GM12878 (cell line): ENCODE data around the gene MAFG. TPM values are rescaled to one million over a fixed set of nuclear protein-coding genes. Genes with fewer than 3 reads are reported as not detected.

Experiments used
- ATAC-seq: fragments of 200-7000 bp; cut with Tn5 transposase; 3 replicates; pipeline ENCODE4 v1.9.1; 2020; ENCODE audit warnings: mild to moderate bottlenecking, moderate library complexity
- BruUV-seq: library from RNA; stranded (reverse); fragments of 400-500 nt; replicated peaks from 2 replicates; lab custom pipeline; 2021; lab: Mats Ljungman, UMichigan
- CTCF ChIA-PET: fragments of 300-600 bp; sonication (Branson Sonifier 250); formaldehyde crosslinking; extraction: SDS; loops from one replicate; lab custom pipeline; 2021; ENCODE audit warnings: inconsistent platforms; lab: Yijun Ruan, JAX
- POLR2A ChIA-PET: fragments of 350-600 bp; formaldehyde crosslinking; extraction: SDS; loops from one replicate; lab custom pipeline; 2021; ENCODE audit warnings: inconsistent platforms; lab: Charles Lee
- RAD21 ChIA-PET: fragments of 300-600 bp; sonication (Branson Sonifier 250); formaldehyde crosslinking; loops from one replicate; lab custom pipeline; 2023; ENCODE audit warnings: antibody characterized with exemption; ENCODE audit not compliant: unreplicated experiment; lab: Charles Lee
- SMC1A ChIA-PET: fragments of 300-600 bp; sonication (Branson Sonifier 250); formaldehyde crosslinking; loops from one replicate; lab custom pipeline; 2023; ENCODE audit not compliant: unreplicated experiment, uncharacterized antibody; lab: Charles Lee
- DNase-seq: peaks from one replicate; pipeline ENCODE4 v3.0.0-alpha.2; 2011; ENCODE audit warnings: low read depth, low spot score
- FAIRE-seq: peaks from 3 replicates; lab custom pipeline; 2011; peaks lifted over from hg19 to GRCh38; lab: Jason Lieb, UNC
- H2AFZ ChIP-seq: 2 replicates; pipeline ENCODE4 v1.6.0; 2011; ENCODE audit warnings: low read depth, low read length, control low read depth; ENCODE audit not compliant: control insufficient read depth
- H3K27ac ChIP-seq: 2 replicates; pipeline ENCODE4 v1.5.1; 2011; ENCODE audit warnings: control low read depth; ENCODE audit not compliant: control insufficient read depth, insufficient read depth
- H3K27me3 ChIP-seq, 2 experiments: replicated peaks in 1 of 2; 2 replicates each; pipeline versions ENCODE4 v1.6.0 to v1.6.1; 2011; ENCODE audit warnings: low read length in 1 of 2; ENCODE audit not compliant: control insufficient read depth in 2 of 2, insufficient read depth in 2 of 2
- H3K36me3 ChIP-seq, 2 experiments: 2 replicates each; pipeline ENCODE4 v1.5.1; 2011; ENCODE audit warnings: low read length in 1 of 2; ENCODE audit not compliant: control insufficient read depth in 2 of 2, insufficient read depth in 2 of 2
- H3K4me1 ChIP-seq: 2 replicates; pipeline ENCODE4 v1.6.1; 2011; ENCODE audit warnings: mild to moderate bottlenecking, low read length, moderate library complexity, mixed read lengths; ENCODE audit not compliant: control insufficient read depth, insufficient read depth
- H3K4me2 ChIP-seq: 2 replicates; pipeline ENCODE4 v1.6.0; 2011; ENCODE audit warnings: control low read depth; ENCODE audit not compliant: control insufficient read depth, insufficient read depth
- H3K4me3 ChIP-seq: fragments of 200-600 bp; sonication (generic); 2 replicates; pipeline ENCODE4 v1.5.1; 2016
- H3K79me2 ChIP-seq: 2 replicates; pipeline ENCODE4 v1.6.0; 2011; ENCODE audit warnings: low read length; ENCODE audit not compliant: control insufficient read depth, insufficient read depth
- H3K9ac ChIP-seq: 2 replicates; pipeline ENCODE4 v1.8.0; 2011; ENCODE audit warnings: low read length, control low read depth, mixed read lengths; ENCODE audit not compliant: control insufficient read depth, insufficient read depth
- H3K9me3 ChIP-seq: replicated peaks from 3 replicates; pipeline ENCODE4 v1.5.1; 2011; ENCODE audit warnings: mild to moderate bottlenecking, low read length; ENCODE audit not compliant: control insufficient read depth, insufficient read depth
- H4K20me1 ChIP-seq: 2 replicates; pipeline ENCODE4 v1.6.0; 2011; ENCODE audit not compliant: control insufficient read depth, insufficient read depth
- EGR1 ChIP-seq, 2 experiments: IDR thresholded peaks; 1 replicate in 1 of 2; 2 replicates in 1 of 2; pipeline ENCODE4 v1.6.1; 2011 to 2012; ENCODE audit warnings: low read depth in 2 of 2, low read length in 2 of 2, borderline replicate concordance in 1 of 2, mild to moderate bottlenecking in 1 of 2, moderate library complexity in 1 of 2
- MYB ChIP-seq: fragments of 150-350 bp; IDR thresholded peaks from 2 replicates; pipeline ENCODE4 v1.6.1; 2014; ENCODE audit warnings: mild to moderate bottlenecking, low read depth, low read length, borderline replicate concordance
- NR2C2 ChIP-seq: IDR thresholded peaks from 2 replicates; pipeline ENCODE4 v1.6.1; 2011; ENCODE audit warnings: borderline replicate concordance, low read depth; ENCODE audit not compliant: control insufficient read depth, insufficient read length
- PAX5 ChIP-seq: IDR thresholded peaks from 2 replicates; pipeline ENCODE4 v1.6.1; 2011; ENCODE audit warnings: low read depth, low read length, borderline replicate concordance
- PML ChIP-seq: IDR thresholded peaks from 2 replicates; pipeline ENCODE4 v1.6.1; 2012; ENCODE audit warnings: low read length, inconsistent platforms
- SUPT20H ChIP-seq: IDR thresholded peaks from 2 replicates; pipeline ENCODE4 v1.6.1; 2011; ENCODE audit warnings: low read depth, mild to moderate bottlenecking, low read length, moderate library complexity, borderline replicate concordance; ENCODE audit not compliant: control insufficient read depth
- TAF1 ChIP-seq: IDR thresholded peaks from 2 replicates; pipeline ENCODE4 v1.6.1; 2011; ENCODE audit warnings: mild to moderate bottlenecking, low read depth, low read length, borderline replicate concordance
- TARDBP ChIP-seq: IDR thresholded peaks from 2 replicates; pipeline ENCODE4 v1.6.1; 2016; ENCODE audit warnings: borderline replicate concordance
- WGBS: methylation state at CpG from one replicate; pipeline ENCODE4 v1.1.6; 2016; ENCODE audit warnings: low lambda C conversion rate; ENCODE audit not compliant: insufficient replicate concordance, insufficient coverage; ENCODE audit errors: missing lambda C conversion rate; 5-methylcytosine and 5-hydroxymethylcytosine counted together
- in situ Hi-C: fragments of 300-500 bp; cut with MboI; formaldehyde crosslinking; loops from 9 replicates; pipeline ENCODE4 v1.14.3; 2018; ENCODE audit warnings: mixed read lengths
- intact Hi-C: fragments of 100-400 bp; cut with micrococcal nuclease; formaldehyde crosslinking; loops from one replicate; pipeline ENCODE4 v1.14.2; 2022; ENCODE audit not compliant: unreplicated experiment
- polyA plus RNA-seq, 11 experiments: library from polyadenylated mRNA; depleted of rRNA in 4 of 11; unstranded in 6 of 11; stranded (reverse) in 5 of 11; fragments of >200 nt; fragmentation: Nextera tagmentation in 4 of 11; fragmentation: Illumina TruSeq in 1 of 11; extraction: Ambion mirVana in 4 of 11; extraction: Trizol in 1 of 11; gene quantifications; 1 replicate in 1 of 11; 2 replicates in 10 of 11; pipeline versions ENCODE4 v1.2.1 to v1.2.3, GENCODE V29; 2011 to 2016; ENCODE audit warnings: inconsistent platforms in 2 of 11, missing spikeins in 2 of 11, low read depth in 1 of 11
- total RNA-seq, 4 experiments: library from RNA; depleted of rRNA in 3 of 4; stranded (reverse); fragments of >200 nt in 3 of 4; fragmentation: Illumina TruSeq in 1 of 4; extraction: Trizol in 1 of 4; gene quantifications; 2 replicates each; pipeline versions ENCODE4 v1.2.1 to v1.2.3, GENCODE V29; 2013 to 2021
- TF ChIP-seq, protein P1 (sequence below): IDR thresholded peaks from 2 replicates; pipeline ENCODE4 v1.6.1; 2012; ENCODE audit warnings: mild to moderate bottlenecking, low read depth, low read length
- TF ChIP-seq, protein P2 (sequence below): fragments of 450-650 bp; formaldehyde crosslinking; IDR thresholded peaks from 2 replicates; pipeline ENCODE4 v1.4.0; 2022; ENCODE audit warnings: mild to moderate bottlenecking, moderate library complexity

The MAFG gene
- total and polyA plus RNA-seq, 10 of the 15 experiments (the other 5 are each of a cell fraction or from before 2014, with no cell fraction given): 0.48 to 20.1 (median 7.6) TPM

DNA sequence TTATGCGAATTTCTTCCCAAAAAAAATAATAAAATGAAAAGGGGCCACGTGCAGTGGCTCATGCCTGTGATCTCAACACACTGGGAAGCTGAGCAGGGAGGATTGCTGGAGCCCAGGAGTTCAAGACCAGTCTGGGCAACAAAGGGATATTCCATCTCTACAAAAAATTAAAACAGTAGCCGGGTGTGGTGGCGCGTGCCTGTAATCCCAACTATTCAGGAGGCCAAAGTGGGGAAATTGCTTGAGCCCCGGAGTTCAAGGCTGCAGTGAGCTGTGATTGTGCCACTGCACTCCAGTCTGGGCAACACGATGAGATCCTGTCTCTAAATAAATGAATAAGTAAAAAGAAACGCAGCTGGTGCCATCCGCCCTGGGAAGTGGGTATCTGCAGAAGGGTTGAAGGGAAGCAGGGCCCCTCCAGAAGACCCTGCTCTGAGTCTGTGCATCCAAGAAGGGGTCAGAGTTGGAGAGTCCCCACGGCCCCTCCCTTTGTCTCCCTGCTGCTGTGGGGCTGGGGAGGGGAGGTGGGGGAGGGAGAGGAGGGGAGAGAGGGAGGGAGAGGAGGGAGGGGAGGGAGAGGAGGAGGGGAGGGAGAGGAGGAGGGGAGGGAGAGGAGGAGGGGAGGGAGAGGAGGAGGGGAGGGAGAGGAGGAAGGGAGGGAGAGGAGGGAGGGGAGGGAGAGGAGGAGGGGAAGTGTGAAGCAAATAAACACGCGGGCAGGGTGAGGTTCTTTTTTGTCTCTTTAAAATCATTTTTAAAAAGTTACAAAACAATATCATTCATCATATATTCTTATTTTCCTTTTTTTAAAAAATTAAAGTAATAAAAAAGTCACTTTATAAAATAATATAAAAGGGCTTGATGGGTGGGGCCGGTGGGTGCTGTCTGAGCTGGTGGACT, 24.5 kb upstream of the MAFG start:
- Histone ChIP-seq H3K27me3 (no peaks in the 10 kb centered on the region), H2AFZ (no peak overlapping the region), H3K79me2 (no peaks in the 10 kb centered on the region), H3K4me1 (no peaks in the 10 kb centered on the region), H3K4me3 (no peak overlapping the region), H4K20me1 (no peaks in the 10 kb centered on the region), H3K9ac (no peak overlapping the region), H3K4me2 (no peak overlapping the region), H3K27ac (no peak overlapping the region), H3K9me3 (no peaks in the 10 kb centered on the region), H3K36me3 (no peaks in the 10 kb centered on the region)
- ChIA-PET SMC1A (interaction anchor here (0.5 kb wide), 1 partner anchor 185 kb away, joined by 3 read pairs; no protein-coding TSS in a partner anchor), POLR2A (no interaction called here), RAD21 (no interaction called here), CTCF (interaction anchor here (0.6 to 1.4 kb wide), 3 partner anchors 79 to 202 kb away, joined by 3 to 4 read pairs (median 3); no protein-coding TSS in a partner anchor)
- ATAC-seq (no peak), FAIRE-seq (no peak), DNase-seq (no peak)
- intact Hi-C loops (no loop called here), in situ Hi-C loops (no loop called here)
- TF ChIP-seq EGR1 (IDR thresholded peaks at IDR 0.05; ENCODE audit: borderline replicate concordance in 1 of 2, low read depth in 2 of 2, low read length in 2 of 2) (no peak), NR2C2 (no peak), TAF1 (no peak), PAX5 (no peak), PML (no peak), MYB (no peak), TARDBP (no peak), SUPT20H (no peak)
- TF ChIP-seq, protein P1, sequence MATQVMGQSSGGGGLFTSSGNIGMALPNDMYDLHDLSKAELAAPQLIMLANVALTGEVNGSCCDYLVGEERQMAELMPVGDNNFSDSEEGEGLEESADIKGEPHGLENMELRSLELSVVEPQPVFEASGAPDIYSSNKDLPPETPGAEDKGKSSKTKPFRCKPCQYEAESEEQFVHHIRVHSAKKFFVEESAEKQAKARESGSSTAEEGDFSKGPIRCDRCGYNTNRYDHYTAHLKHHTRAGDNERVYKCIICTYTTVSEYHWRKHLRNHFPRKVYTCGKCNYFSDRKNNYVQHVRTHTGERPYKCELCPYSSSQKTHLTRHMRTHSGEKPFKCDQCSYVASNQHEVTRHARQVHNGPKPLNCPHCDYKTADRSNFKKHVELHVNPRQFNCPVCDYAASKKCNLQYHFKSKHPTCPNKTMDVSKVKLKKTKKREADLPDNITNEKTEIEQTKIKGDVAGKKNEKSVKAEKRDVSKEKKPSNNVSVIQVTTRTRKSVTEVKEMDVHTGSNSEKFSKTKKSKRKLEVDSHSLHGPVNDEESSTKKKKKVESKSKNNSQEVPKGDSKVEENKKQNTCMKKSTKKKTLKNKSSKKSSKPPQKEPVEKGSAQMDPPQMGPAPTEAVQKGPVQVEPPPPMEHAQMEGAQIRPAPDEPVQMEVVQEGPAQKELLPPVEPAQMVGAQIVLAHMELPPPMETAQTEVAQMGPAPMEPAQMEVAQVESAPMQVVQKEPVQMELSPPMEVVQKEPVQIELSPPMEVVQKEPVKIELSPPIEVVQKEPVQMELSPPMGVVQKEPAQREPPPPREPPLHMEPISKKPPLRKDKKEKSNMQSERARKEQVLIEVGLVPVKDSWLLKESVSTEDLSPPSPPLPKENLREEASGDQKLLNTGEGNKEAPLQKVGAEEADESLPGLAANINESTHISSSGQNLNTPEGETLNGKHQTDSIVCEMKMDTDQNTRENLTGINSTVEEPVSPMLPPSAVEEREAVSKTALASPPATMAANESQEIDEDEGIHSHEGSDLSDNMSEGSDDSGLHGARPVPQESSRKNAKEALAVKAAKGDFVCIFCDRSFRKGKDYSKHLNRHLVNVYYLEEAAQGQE: no peak
- TF ChIP-seq, protein P2, sequence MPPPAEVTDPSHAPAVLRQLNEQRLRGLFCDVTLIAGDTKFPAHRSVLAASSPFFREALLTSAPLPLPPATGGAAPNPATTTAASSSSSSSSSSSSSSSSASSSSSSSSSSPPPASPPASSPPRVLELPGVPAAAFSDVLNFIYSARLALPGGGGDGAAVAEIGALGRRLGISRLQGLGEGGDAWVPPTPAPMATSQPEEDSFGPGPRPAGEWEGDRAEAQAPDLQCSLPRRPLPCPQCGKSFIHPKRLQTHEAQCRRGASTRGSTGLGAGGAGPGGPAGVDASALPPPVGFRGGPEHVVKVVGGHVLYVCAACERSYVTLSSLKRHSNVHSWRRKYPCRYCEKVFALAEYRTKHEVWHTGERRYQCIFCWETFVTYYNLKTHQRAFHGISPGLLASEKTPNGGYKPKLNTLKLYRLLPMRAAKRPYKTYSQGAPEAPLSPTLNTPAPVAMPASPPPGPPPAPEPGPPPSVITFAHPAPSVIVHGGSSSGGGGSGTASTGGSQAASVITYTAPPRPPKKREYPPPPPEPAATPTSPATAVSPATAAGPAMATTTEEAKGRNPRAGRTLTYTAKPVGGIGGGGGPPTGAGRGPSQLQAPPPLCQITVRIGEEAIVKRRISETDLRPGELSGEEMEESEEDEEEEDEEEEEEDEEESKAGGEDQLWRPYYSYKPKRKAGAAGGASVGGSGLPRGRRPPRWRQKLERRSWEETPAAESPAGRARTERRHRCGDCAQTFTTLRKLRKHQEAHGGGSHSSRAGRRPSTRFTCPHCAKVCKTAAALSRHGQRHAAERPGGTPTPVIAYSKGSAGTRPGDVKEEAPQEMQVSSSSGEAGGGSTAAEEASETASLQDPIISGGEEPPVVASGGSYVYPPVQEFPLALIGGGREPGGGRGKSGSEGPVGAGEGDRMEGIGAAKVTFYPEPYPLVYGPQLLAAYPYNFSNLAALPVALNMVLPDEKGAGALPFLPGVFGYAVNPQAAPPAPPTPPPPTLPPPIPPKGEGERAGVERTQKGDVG (CRISPR knock-in tag): no peak
- no TSS peak for BruUV-seq
- WGBS: 37% methylated on average over 12 of the region's 13 CpGs
